ENCODE measurements around the gene DOP1A.
A peak's percentile ranks its signal among the peaks of the same experiment; 100 is the strongest.
"Not testable (repeated sequence)": the region's sequence is repeated elsewhere in the genome, so short reads cannot be mapped to it uniquely, and the experiment has no call there.

Gene DOP1A

GRCh38 chr6:83191974-83192373, 124.5 kb downstream of the DOP1A start:
- peak overlapping the region; percentile 85 for H3K4me3 ChIP-seq (ENCODE audit: low read depth, low read length)
- DNase-seq (ENCODE audit: low read depth), result not testable (repeated sequence)

DNA sequence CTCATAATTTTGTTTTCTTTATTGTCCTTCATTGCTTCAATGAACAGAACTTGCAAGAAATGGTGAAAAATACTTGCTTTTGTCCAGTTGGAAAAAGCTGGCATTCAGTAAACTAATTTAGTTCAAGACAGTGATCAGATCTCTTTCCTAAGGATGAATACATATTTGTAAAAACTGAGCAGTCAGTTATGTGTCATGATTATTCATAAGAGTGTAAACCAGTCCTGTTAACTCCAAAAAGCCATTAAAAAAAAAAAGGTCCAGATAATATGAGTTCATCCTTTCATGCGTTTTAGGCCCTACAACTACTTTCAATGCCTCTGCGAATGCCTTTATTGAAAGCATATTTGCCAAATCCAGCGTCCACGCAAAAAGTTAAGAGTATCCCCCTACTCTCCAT, 125.0 kb downstream of the DOP1A start:
- no peak for DNase-seq (ENCODE audit: low read depth)
- H3K4me3 ChIP-seq (ENCODE audit: low read depth, low read length), result peak overlapping the region; percentile 85

GRCh38 chr6:83192871-83193746, 125.6 kb downstream of the DOP1A start, which contains the start of the genes PGM3 and RWDD2A:
TSS of gene PGM3 (minus strand) at chr6:83193265. CDS start at chr6:83191012, 2,253 bp downstream.
TSS of gene RWDD2A (plus strand) at chr6:83193357. CDS start at chr6:83194452, 1,095 bp downstream.
- peak within 1 kb of the TSS; percentile 85 for H3K4me3 ChIP-seq (ENCODE audit: low read depth, low read length)
- peak; percentile 63 for DNase-seq (ENCODE audit: low read depth)

GRCh38 chr6:83193747-83194566, 126.5 kb downstream of the DOP1A start:
- no peak for DNase-seq (ENCODE audit: low read depth)
- H3K4me3 ChIP-seq (ENCODE audit: low read depth, low read length), result peak overlapping the region; percentile 85

DNA sequence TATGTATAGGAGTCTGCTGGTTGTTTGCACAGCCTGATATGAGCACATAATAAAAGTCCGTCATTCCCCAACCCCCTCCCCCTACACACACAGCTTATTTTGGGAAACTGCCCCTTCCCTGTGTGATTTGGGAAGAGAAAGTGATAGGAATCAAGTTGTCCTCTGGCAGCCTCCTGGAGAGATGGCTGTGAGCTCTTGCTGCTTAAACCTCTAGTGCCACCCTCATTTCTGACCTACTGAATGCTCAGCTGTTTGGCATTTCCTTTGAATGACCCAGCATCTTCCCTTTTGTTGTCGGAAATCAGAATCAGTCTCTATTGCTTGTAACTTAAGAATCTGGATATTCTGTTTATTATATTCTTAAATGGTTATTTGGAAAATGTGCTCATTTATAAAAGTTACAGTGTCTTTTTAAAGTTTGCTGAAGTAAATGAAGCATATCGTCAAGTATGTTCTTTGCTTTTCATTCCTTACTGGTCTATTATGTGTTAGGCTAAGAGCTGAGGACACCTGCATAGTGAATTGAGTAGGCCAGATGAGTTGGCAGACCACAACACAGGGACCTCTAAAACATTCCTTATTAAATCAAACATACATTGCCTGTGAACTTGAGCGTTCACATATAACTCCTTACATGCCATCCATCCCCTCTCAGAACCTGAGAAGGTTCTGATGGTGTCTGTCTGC, 131.2 kb downstream of the DOP1A start:
- no peak for DNase-seq (ENCODE audit: low read depth)
- H3K4me3 ChIP-seq (ENCODE audit: low read depth, low read length), result no peak overlapping the region

GRCh38 chr6:83199173-83199862, 131.8 kb downstream of the DOP1A start:
- DNase-seq (ENCODE audit: low read depth), result no peak
- no peak overlapping the region for H3K4me3 ChIP-seq (ENCODE audit: low read depth, low read length)

DNA sequence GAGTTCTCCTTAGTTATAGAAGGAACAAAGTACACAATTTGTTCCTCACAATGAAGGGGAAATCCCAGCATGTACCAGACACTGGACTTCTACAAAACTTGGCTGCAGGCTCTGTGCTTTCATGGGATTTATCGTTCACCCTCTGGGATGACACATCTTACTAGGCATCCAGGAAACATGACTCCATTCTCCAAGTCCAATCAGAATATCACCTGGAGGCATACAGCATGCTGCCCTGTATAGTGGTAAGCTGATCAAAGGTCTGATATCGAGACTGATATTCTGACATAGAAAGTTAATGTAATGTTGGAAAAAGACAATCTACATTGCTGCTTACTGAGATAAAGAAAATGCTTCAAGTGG, 132.4 kb downstream of the DOP1A start:
- H3K4me3 ChIP-seq (ENCODE audit: low read depth, low read length), result no peak overlapping the region
- peak; percentile 59 for DNase-seq (ENCODE audit: low read depth)

DNA sequence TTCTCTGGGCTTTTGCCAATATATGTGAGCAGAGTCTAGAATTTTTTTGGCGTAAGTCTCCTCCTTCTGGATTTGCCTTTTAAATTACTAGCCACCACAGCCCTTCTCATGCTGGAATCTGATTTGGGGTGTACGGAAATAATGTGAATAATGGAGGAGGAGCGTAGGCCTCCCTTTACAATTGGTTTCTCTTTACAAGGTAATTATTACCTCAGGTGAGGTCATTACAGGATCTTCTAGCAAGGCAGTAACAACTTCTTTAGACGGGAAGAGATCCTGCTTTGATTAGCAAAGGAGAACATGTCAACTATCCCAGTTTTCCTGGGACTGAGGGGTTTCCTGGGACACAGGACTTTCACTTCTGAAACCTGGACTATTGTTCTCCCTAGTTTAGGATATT, 134.6 kb downstream of the DOP1A start:
- DNase-seq (ENCODE audit: low read depth), result no peak
- no peak overlapping the region for H3K4me3 ChIP-seq (ENCODE audit: low read depth, low read length)

GRCh38 chr6:83215131-83216047, 147.9 kb downstream of the DOP1A start:
- peak; percentile 50 for DNase-seq (ENCODE audit: low read depth)
- no peak overlapping the region for H3K4me3 ChIP-seq (ENCODE audit: low read depth, low read length)

DNA sequence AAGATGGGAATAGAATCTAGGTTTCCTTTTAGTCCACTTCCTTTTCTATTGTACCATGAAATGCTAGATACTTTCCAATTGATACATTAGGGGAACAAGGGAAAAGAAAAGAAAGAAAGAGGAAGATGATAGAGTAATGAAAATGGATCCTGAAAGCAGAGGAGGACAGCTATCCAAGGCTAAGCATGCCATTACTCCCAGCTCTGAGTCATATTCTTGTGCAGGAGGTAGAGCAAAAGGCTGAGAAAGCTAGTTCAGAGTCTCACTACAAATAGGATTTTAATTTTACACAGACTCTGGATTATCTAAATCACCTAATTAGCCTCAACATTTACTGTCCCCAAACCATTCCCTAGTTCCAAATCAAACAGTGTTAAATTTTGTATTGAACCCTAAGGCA, 149.3 kb downstream of the DOP1A start:
- no peak for DNase-seq (ENCODE audit: low read depth)
- no peak overlapping the region for H3K4me3 ChIP-seq (ENCODE audit: low read depth, low read length)
